Ectodermal cell (in vitro differentiated cells): Measurements from ENCODE around the gene OR13C2. TPM values are rescaled to one million over a fixed set of nuclear protein-coding genes. Genes with fewer than 3 reads are reported as not detected.
"Not testable (repeated sequence)": the region's sequence is repeated elsewhere in the genome, so short reads cannot be mapped to it uniquely, and the experiment has no call there.

Experiments used
- H3K27ac ChIP-seq: 2 replicates; pipeline ENCODE4 v1.7.0; 2013; ENCODE audit warnings: mild to moderate bottlenecking, low read depth, low read length; ENCODE audit not compliant: insufficient read depth, poor library complexity, severe bottlenecking
- H3K27me3 ChIP-seq: 2 replicates; pipeline ENCODE4 v1.7.0; 2013; ENCODE audit warnings: mild to moderate bottlenecking, low read length; ENCODE audit not compliant: insufficient read depth, control insufficient read depth, poor library complexity, severe bottlenecking
- H3K36me3 ChIP-seq: one replicate; pipeline ENCODE4 v1.7.0; 2013; ENCODE audit warnings: low read length; ENCODE audit not compliant: control insufficient read depth, insufficient read depth
- H3K4me1 ChIP-seq: one replicate; pipeline ENCODE4 v1.7.0; 2013; ENCODE audit warnings: low read length; ENCODE audit not compliant: control insufficient read depth, insufficient read depth
- H3K4me3 ChIP-seq: 2 replicates; pipeline ENCODE4 v1.7.0; 2013; ENCODE audit warnings: low read depth, low read length, control low read depth; ENCODE audit not compliant: insufficient read depth
- H3K9me3 ChIP-seq: 2 replicates; pipeline ENCODE4 v1.7.0; 2013; ENCODE audit warnings: mild to moderate bottlenecking, low read length, moderate library complexity; ENCODE audit not compliant: control insufficient read depth
- WGBS, 2 experiments: methylation state at CpG; one replicate each; pipeline ENCODE4 v1.1.7; 2013; ENCODE audit warnings: missing lambda C conversion rate in 2 of 2; 5-methylcytosine and 5-hydroxymethylcytosine counted together
- polyA plus RNA-seq, 4 experiments: library from polyadenylated mRNA; stranded (reverse); fragments of 50-300 nt; gene quantifications; one replicate each; pipeline ENCODE4 v1.2.3, GENCODE V29; 2013

The OR13C2 gene
- not detected for polyA plus RNA-seq (2013, experiment 1 of 4)
- polyA plus RNA-seq (2013, experiment 2 of 4): not detected
- not detected for polyA plus RNA-seq (2013, experiment 3 of 4)
- not detected for polyA plus RNA-seq (2013, experiment 4 of 4)

GRCh38 chr9:104605527-104605926 is at the start of gene OR13C2:
OR13C2 (minus strand) TSS chr9:104605627; CDS start chr9:104605627, 0 bp downstream.
- not testable (repeated sequence) for H3K27ac ChIP-seq, H3K4me3 ChIP-seq, H3K9me3 ChIP-seq, H3K36me3 ChIP-seq, H3K27me3 ChIP-seq, H3K4me1 ChIP-seq
- no CpG with 5 or more reads among the region's 1 CpG for WGBS, 2 experiments

- H3K4me3 ChIP-seq: no peak overlapping the region
- no peak overlapping the region for H3K27ac ChIP-seq
- peaks cover 3% of the 10 kb centered on the region for H3K9me3 ChIP-seq
- H3K4me1 ChIP-seq: no peaks in the 10 kb centered on the region
- no peaks in the 10 kb centered on the region for H3K36me3 ChIP-seq
- H3K27me3 ChIP-seq: no peaks in the 10 kb centered on the region
Observed at GRCh38 chr9:104635456-104635855, 30.0 kb upstream of the OR13C2 start.

- H3K4me3 ChIP-seq: no peak overlapping the region
- WGBS, 2 experiments: 94 to 95% methylated on average over 30 of the region's 30 CpGs
- H3K27me3 ChIP-seq: no peaks in the 10 kb centered on the region
- H3K9me3 ChIP-seq: no peaks in the 10 kb centered on the region
- no peaks in the 10 kb centered on the region for H3K36me3 ChIP-seq
- no peak overlapping the region for H3K27ac ChIP-seq
- no peaks in the 10 kb centered on the region for H3K4me1 ChIP-seq
Observed at GRCh38 chr9:104633976-104634520, 28.6 kb upstream of the OR13C2 start.

GRCh38 chr9:104625964-104626363 is 20.5 kb upstream of the OR13C2 start:
- H3K4me3 ChIP-seq, H3K27me3 ChIP-seq, H3K4me1 ChIP-seq: not testable (repeated sequence)

GRCh38 chr9:104618104-104618503 is 12.7 kb upstream of the OR13C2 start, which contains the start of gene OR13C9:
OR13C9 (minus strand) TSS chr9:104618204; CDS start chr9:104618204, 0 bp downstream.
- 86 to 90% methylated on average over 2 of the region's 2 CpGs for WGBS, 2 experiments
- H3K4me3 ChIP-seq: no peak within 1 kb of the TSS
- no peaks in the 10 kb centered on the region for H3K4me1 ChIP-seq
- H3K27me3 ChIP-seq: no peaks in the 10 kb centered on the region
- no peak within 1 kb of the TSS for H3K27ac ChIP-seq
- H3K36me3 ChIP-seq: no peaks in the 10 kb centered on the region
- H3K9me3 ChIP-seq: no peaks in the 10 kb centered on the region

More at GRCh38 chr9:104625964-104626363, 20.5 kb upstream of the OR13C2 start:
- not testable (repeated sequence) for H3K36me3 ChIP-seq, H3K9me3 ChIP-seq, H3K27ac ChIP-seq

GRCh38 chr9:104617418-104617817 is 12.0 kb upstream of the OR13C2 start:
- no peak overlapping the region for H3K27ac ChIP-seq
- no peaks in the 10 kb centered on the region for H3K4me1 ChIP-seq
- H3K36me3 ChIP-seq: no peaks in the 10 kb centered on the region
- H3K27me3 ChIP-seq: no peaks in the 10 kb centered on the region
- no peak overlapping the region for H3K4me3 ChIP-seq
- no peaks in the 10 kb centered on the region for H3K9me3 ChIP-seq

- Histone ChIP-seq H3K27me3 (no peaks in the 10 kb centered on the region), H3K27ac (no peak overlapping the region), H3K36me3 (no peaks in the 10 kb centered on the region), H3K9me3 (no peaks in the 10 kb centered on the region), H3K4me3 (no peak overlapping the region), H3K4me1 (no peaks in the 10 kb centered on the region)
- 79 to 94% methylated on average over 2 of the region's 2 CpGs for WGBS, 2 experiments
Observed at GRCh38 chr9:104611213-104611612, 5.8 kb upstream of the OR13C2 start.

- H3K27ac ChIP-seq: no peak overlapping the region
- H3K4me1 ChIP-seq: no peaks in the 10 kb centered on the region
- WGBS, 2 experiments: 50 to 60% methylated on average over 1 of the region's 1 CpG
- H3K27me3 ChIP-seq: no peaks in the 10 kb centered on the region
- no peak overlapping the region for H3K4me3 ChIP-seq
- no peaks in the 10 kb centered on the region for H3K36me3 ChIP-seq
- no peaks in the 10 kb centered on the region for H3K9me3 ChIP-seq
Observed at GRCh38 chr9:104608336-104608735, 2.9 kb upstream of the OR13C2 start.

- H3K27me3 ChIP-seq: no peaks in the 10 kb centered on the region
- no peaks in the 10 kb centered on the region for H3K4me1 ChIP-seq
- no peak overlapping the region for H3K4me3 ChIP-seq
- 86 to 94% methylated on average over 2 of the region's 2 CpGs for WGBS, 2 experiments
- no peaks in the 10 kb centered on the region for H3K9me3 ChIP-seq
- no peak overlapping the region for H3K27ac ChIP-seq
- H3K36me3 ChIP-seq: no peaks in the 10 kb centered on the region
Observed at GRCh38 chr9:104606152-104606551, 725 bp upstream of the OR13C2 start.

GRCh38 chr9:104604801-104605200 is 626 bp downstream of the OR13C2 start:
- no peaks in the 10 kb centered on the region for H3K36me3 ChIP-seq
- no peaks in the 10 kb centered on the region for H3K9me3 ChIP-seq
- 85 to 89% methylated on average over 3 of the region's 3 CpGs for WGBS, 2 experiments
- no peak overlapping the region for H3K27ac ChIP-seq
- H3K4me1 ChIP-seq: no peaks in the 10 kb centered on the region
- no peak overlapping the region for H3K4me3 ChIP-seq
- no peaks in the 10 kb centered on the region for H3K27me3 ChIP-seq

GRCh38 chr9:104599313-104599712 is 6.1 kb downstream of the OR13C2 start, which contains the start of gene OR13C5:
OR13C5 (minus strand) TSS chr9:104599413; CDS start chr9:104599413, 0 bp downstream.
- H3K27me3 ChIP-seq, H3K36me3 ChIP-seq, H3K4me1 ChIP-seq, H3K27ac ChIP-seq, H3K9me3 ChIP-seq, H3K4me3 ChIP-seq: not testable (repeated sequence)
